HG03342 (cell line): ENCODE data around the gene ADAMTSL3.
"Not testable (repeated sequence)": the region's sequence is repeated elsewhere in the genome, so short reads cannot be mapped to it uniquely, and the experiment has no call there.

Experiments
- ATAC-seq: cut with Tn5 transposase; IDR thresholded peaks from one replicate; pipeline ENCODE4 v1.9.1; 2021; ENCODE audit warnings: mild to moderate bottlenecking, moderate library complexity; ENCODE audit not compliant: unreplicated experiment

The ADAMTSL3 gene

DNA sequence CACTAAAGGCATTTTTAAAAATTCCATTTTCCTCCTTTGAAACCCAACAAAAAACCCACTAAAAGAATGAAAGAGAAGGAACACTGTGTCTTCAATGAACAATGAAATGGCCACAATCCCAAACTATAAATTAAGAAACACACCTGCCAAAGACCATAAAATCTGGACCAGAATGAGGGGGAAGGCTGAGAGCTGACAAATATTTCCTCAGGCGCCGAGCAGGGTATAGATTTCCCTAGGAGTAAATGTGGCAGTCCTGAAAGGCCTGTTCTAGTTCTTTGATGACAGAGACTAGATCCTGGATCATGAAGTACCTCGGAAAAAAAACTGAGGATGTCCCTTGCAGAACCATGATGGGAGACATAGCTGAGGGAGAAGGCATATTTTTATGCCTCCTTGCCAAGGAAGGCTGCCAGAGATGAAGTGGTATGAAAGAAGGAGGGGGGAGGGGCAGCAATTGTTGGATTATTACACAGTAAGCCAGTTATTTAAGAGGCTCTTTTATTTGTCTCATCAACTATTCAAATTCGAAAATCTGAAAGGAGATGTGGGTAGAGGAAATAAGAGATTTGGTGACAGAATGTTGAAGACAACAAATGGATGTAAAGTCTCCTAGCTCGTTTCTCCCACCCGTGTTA, 306.4 kb downstream of the ADAMTSL3 start:
- ATAC-seq, result no peak

DNA sequence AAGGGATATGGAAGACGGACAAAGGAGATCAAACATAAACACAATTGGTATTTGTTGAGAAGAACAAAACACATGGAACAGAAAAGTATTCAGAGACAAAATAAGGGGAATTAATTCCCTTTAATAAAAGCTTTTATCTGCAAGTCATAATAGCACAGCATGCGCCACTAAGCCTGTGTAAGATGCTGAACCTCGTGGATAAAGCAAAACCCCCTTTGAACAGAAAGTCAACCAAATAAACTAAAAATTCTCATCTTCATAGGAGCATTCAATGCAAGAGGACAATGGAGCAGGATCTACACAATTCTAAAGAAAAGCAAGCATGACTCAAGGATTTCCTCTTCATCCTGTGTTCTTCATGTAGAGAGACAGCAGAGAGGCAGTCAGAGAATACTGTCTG, 307.4 kb downstream of the ADAMTSL3 start:
- no peak for ATAC-seq

DNA sequence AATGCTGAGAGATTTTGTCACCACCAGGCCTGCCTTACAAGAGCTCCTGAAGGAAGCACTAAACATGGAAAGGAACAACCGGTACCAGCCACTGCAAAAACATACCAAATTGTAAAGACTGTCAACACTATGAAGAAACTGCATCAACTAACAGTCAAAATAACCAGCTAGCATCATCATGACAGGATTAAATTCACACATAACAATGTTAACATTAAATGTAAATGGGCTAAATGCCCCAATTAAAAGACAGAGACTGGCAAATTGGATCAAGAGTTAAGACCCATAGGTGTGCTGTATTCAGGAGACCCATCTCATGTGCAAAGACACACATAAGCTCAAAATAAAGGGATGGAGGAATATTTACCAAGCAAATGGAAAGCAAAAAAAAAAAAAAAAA, 311.0 kb downstream of the ADAMTSL3 start:
- ATAC-seq, result not testable (repeated sequence)

DNA sequence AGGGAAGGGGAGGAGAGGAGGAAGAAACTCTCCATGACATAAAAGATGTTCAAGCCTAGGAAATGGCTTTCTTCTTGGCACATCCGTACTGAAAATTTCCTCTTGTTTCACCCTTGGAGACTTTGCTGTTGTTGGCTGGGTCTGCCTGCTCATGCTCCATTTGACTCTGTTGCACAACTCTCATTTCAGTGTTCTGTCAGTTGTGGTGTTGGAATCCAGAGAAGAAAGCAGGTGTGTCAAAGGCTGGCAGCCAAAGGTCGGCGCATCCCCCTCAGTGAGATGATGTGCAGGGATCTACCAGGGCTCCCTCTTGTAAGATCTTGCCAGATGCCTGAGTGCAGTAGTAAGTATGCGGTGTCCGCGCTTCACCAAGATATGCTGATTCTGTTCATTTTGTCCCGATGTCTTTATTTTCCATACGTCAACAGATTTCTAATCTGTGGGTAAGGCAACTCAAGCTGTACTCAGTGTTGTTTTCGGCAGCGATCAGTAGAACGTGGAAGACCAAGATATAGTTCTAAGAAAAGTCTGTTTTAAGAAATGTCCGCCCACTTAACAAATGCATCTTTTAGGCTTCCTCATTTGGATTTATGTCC, 316.5 kb downstream of the ADAMTSL3 start:
- no peak for ATAC-seq

DNA sequence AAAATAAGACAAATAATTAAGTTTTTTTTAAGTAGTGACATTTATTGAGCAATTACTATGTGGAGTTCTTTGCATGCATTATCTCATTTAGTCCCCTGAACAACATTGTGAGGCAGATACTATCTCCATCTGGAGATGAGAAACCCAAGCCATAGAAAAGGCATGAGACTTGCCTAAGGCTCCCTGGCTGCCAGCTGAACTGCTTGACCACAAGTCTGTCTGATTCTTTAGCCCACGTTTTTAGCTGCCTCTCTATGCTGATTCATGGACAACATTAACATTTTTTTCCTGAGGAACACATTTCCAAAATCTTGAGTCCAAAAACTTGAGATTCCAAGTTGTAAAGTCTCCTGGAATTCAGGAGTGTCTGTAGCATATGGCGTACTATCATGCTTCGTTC, 318.1 kb downstream of the ADAMTSL3 start:
- no peak for ATAC-seq

DNA sequence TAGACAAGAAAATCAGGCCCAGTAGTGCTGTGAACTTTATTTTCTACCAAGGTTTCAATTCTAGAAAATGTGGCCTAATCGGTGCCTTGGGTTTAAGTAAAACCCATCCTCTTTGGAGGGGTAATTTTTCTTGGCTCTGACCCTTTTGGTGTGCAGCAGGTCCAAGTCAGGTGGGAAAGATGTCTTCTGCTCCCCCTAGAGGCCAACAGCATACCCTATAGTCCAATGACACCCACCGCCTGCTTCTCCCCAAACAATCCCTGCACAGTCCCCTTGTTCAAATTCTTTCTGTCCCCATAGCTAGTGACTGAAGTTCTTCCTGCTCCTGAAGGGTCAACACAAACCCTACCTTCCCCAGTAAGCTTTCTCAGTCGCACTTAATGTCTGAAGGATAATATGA, 319.9 kb downstream of the ADAMTSL3 start:
- peak; percentile 63 for ATAC-seq

DNA sequence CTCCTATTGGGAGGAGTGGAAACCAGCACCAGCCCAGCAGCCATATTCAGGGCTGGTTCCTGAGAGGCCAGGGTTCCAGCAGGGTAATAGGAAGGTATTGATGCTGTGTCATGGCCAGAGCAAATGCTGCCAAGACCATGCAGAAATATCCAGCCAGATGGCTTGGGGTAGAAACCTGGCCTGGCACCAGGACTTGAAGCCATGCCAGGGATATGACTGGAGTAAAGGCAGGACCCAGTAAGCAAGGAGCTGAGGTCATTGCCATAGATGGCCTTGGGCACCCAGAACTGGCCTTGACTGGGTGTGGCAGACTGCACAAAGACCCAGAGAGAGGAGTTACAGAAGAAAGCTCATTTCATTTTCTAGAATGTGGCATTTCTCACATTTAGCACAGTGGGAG, 324.1 kb downstream of the ADAMTSL3 start:
- no peak for ATAC-seq

DNA sequence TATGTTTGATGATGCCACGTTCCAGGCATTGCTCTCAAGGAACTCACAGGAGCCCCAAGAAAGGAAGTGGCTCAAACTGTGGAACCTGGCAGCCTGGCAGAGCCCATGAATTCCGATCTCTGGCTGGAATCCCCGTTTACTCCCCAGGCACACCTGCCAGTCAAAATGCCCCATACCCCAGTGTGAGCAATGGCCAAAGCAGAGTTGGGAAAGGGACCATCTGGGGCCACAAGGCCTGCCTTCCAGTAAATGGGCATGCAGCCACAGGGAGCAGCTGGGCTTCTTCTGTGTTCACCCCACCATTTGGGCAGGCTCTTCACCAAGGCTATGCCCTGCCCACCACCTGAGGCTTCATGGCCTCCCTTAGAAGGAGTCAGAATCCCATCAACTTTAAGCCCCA, 324.7 kb downstream of the ADAMTSL3 start:
- no peak for ATAC-seq

DNA sequence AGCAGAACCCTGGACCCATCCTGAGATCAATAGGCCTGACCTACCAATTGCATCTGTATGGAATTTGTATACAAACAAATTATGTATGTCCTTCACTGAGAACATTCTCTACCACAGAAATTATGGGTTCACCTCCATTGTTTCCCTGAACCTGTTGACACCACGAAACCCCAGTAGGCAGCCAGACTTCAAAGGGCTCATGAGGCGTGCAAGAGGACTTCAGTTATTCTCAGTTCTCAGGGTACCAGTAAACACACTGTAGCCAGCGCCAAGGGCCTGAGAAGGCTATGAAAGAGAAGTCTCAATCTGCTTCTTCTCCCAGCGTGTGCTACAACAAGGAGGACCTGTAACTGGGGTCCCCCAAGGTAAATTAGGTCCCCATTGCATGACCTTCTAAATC, 326.7 kb downstream of the ADAMTSL3 start:
- ATAC-seq, result no peak

DNA sequence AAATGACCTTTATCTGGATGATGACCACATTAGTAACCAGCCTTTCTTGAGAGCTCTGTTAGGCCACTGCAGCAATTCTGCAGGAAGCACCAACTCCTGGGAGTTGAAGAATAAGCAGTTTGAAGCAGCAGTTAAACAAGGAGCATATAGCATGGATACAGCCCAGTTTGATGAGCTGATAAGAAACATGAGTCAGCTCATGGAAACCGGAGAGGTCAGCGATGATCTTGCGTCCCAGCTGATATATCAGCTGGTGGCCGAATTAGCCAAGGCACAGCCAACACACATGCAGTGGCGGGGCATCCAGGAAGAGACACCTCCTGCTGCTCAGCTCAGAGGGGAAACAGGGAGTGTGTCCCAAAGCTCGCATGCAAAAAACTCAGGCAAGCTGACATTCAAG, 328.8 kb downstream of the ADAMTSL3 start:
- no peak for ATAC-seq

DNA sequence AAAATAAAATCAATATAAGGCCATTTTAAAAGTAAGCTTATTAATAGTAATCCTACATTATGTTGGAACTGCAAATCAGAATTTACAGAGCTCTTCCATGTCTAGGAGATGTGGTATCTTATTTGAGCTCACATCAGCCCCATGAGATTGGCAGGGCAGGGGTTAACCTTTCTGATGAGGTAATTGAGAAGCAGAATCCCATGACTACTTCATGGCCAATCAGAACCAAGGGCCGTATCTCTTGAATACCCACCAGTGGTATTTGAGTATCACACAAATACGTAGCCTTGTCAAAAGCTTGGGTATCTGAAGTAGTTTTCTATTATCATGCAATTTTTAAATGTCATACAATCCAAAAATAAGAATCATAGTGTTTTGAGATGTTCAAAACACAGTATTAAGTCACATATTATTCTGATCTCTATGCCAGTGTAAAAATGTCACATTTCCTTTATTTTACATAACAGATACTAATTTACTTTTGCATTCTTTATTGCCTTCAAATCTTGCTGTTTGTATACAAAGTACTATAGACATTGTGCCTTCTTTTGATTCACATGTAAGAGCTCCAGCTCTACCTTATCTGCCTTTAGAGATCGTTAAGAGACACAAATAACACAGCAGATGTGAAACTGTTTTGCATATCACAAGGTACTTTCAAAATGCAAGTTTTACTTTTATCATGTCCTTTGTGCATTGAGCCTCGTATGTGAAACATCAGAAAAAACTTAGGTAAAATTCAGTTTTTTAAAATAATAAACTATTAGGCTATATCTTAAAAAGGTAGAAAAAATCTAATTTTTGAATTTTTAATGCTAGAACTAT, 329.9 kb downstream of the ADAMTSL3 start:
- peak; percentile 88 for ATAC-seq

DNA sequence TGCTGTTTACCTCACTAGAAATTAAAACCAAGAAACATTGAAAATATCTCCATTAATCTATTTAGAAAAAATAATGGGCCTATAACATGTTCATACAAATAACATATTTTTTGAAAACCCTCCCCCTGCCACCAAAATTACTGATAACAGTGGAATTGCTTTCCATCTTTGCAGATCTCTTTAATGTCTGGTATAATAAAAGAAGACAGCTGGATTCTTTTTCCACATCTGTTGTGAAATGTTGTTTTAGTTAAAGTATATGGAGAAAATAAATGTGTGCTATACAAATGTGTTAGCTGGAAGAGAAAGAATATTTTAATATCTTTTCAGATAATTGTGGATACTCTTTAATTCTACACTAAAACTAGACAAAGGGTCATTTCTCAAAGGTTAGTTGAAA, 330.7 kb downstream of the ADAMTSL3 start:
- no peak for ATAC-seq

DNA sequence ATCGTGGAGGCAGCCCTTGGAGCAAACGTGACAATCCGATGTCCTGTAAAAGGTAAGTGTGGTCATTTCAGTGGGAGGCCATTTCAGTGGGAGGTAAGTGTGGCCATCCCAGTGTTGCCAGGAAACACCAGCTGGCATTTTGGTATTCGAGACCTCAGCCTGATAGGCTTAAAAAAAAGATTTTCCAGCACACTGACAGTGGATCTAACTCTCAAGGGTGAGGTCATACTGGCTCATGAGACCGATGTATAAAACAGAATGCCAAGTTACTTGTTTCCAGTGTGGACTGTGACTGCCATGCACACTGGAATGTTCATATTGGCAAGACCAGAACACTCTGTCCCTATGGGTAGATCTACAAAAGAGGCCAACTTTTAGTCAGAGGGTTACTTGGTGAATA, 337.2 kb downstream of the ADAMTSL3 start:
- ATAC-seq, result no peak

DNA sequence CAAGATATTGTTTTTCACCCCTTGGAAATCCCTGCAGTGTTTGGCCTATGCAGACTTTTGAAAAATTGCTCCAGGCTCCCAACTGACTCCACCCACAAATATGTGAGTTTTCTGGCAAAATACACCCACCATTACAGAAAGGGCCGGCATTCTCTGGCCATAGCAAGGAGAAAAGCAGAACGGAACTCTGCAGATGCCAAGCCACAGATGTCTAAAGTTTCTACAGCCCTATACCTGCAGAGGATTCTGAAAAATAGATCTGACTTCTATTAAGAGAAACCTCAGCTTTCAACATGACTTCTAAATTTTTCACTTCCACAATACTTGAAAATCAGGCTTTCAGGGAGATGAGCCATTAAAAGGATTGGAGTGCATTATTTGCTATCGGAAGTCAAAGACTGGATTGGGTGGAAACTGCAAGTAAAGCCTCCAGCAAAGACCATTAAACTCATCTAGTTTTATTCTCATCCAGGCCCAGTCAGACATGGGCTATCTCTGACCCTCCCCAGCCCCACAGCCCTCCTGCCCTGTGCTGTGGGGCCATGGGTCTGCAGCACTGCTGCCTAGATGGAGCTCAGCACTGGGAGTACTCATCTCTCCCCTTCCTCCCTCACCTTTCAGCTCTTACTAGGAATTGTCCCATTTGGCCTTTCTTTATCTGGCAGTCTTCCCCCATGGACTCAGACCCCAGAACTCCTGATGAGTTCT, 338.6 kb downstream of the ADAMTSL3 start:
- ATAC-seq, result peak; percentile 65

DNA sequence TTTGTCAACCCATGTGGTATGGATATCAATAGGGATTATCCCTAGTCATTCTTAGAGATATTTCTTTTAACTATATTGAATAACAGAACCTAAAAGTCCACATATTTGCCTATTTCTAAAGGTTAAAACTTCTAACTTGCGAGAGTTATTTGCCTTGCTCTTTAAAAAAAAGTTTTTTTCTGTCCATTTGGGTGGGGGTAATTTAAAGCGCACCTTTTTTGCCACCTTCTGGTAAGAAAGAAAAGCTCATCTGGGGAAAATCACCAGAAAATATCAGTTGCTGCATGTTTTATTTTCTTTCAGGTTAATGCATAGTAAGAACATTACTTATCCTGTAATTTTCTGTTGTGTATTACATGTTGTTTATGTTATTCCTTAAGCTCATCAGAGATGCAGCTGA, 339.7 kb downstream of the ADAMTSL3 start:
- no peak for ATAC-seq

DNA sequence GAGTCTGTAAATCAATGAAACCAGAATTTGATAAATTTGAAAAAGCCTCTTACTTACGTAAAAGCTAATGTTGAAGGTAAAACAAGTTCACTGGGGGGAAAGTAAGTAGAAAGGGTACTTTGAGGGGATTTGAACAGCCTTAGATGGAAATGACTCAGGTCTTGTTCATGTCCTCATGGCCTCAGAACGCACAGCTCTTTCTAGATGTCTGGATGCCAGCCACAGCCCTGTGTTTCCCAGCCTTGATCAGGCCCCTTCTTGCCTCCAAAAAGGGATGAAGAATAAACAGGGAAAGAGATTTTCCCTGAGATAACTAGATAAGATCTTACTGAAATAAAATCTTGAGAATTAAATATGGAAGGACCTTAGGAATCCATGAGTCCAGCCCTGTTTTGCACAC, 344.6 kb downstream of the ADAMTSL3 start:
- no peak for ATAC-seq

DNA sequence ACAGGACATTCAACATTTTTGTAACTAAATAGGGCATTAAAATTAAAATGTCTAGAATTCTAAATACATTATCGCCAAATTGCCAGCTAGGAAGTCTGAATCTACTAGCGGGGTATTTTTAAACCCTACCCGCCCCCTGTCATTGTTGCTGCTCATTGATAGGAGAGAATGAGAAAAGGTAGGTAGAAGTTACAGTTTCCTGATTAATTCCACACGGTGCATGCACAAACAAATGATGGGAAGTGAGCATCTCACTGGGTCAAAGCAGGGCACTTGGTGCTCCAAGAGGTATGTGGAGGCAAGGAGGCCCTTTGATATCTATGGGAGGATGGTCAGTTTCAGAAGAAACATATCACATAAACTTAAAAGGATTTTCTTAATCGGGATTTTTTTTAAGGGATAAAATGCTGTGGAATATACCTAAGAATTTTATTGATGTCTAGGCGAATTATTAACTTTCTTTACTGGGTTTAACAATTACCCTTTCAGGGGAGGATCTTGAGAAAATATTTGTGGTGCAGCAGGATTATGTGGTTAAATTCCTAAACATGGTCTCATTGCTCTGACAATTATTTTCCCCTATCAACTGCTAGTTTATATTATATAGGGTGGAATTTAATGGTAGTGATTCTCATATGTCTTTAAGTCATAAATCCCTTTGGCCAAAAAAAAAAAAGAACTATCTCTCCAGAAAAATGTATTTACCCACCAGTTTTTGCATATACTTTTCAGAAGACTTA, 345.6 kb downstream of the ADAMTSL3 start:
- no peak for ATAC-seq

DNA sequence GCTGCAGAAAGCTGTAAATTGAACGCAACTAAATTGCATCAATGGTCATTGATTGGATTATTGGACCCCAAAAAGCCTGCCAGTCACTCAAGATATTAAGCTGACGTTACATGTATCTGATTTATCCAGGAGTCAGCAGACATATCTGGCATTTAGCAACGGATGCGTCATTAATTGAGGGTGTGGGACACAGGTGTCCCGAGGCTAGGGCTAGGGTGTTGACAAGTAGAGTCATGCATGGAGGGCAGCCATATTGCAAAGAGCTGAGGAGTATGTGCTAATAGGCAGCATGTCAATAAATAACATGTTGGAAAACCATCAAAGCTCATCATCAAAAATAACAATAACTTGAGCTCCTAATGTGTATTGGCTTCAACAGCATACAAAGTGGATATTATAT, 347.1 kb downstream of the ADAMTSL3 start:
- ATAC-seq, result no peak

DNA sequence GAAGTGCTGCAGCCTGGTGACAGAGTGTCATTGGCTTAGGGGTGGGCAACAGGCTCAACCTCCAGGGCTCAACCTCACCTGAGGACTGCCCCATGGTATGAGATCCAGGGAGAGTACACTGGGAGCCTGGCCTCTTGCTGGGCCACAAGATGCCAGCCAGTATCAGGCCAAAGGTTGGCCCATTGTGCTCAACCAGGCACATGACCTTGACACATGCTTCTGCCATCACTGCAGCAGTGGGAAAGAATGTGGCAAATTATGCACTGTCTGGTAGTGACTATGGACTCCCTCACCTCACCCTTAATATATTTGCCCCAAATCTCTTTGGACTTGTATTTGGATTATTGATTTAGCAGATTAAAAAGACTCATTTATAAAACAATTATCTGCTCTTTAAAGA, 347.7 kb downstream of the ADAMTSL3 start:
- ATAC-seq, result no peak

DNA sequence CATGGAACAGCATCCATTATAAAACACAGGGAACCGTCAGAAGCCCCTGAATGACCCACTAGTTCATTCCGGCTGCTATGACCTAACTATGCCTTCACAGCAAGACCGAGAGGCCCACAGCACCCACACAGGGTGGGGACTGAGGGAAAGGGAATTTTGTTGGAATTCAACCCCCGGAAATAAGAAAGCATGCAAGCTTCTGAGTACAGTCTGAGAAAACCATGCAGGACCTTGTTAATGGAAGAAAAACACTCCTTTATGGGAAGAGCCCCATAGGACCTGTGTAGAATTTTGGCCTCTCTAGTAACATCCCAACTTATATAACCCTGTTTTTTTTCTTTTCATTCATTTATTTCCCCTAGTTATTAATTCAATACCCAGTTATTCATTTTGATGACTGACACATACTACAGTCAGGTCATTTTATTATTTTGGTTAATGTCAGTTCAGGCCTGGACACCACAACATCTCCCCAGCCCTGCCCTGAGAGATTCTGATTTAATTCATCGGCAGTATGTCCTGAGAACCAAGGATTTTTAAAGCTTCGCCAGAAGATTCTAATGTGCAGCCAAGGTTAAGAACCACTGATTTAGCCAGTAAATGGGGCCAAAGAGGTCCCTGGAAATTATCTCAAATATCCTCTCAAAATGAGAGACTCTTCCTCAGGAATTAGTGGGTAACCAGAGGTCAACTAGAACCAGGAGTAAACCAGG, 350.0 kb downstream of the ADAMTSL3 start:
- no peak for ATAC-seq
